Panc1 (cell line): Measurements from ENCODE around the gene NUDT17.
"Not testable (repeated sequence)": the region's sequence is repeated elsewhere in the genome, so short reads cannot be mapped to it uniquely, and the experiment has no call there.

Source experiments
- SIN3A ChIP-seq: IDR thresholded peaks from 2 replicates; pipeline ENCODE4 v1.6.1; 2012; ENCODE audit warnings: low read depth, mild to moderate bottlenecking, low read length, moderate library complexity, borderline replicate concordance; ENCODE audit not compliant: insufficient read depth
- TCF7L2 ChIP-seq: IDR thresholded peaks from 2 replicates; pipeline ENCODE4 v1.6.1; 2011; ENCODE audit warnings: mild to moderate bottlenecking, low read depth, low read length, inconsistent platforms
- TF ChIP-seq, protein P1 (sequence below): fragments of 450-650 bp; IDR thresholded peaks from 2 replicates; pipeline ENCODE4 v1.5.1; 2017; ENCODE audit warnings: mild to moderate bottlenecking

GRCh38 chr1:145822779-145823331 lies 22.6 kb upstream of the NUDT17 start:
- TF ChIP-seq SIN3A, TCF7L2: not testable (repeated sequence)
- TF ChIP-seq, protein P1, sequence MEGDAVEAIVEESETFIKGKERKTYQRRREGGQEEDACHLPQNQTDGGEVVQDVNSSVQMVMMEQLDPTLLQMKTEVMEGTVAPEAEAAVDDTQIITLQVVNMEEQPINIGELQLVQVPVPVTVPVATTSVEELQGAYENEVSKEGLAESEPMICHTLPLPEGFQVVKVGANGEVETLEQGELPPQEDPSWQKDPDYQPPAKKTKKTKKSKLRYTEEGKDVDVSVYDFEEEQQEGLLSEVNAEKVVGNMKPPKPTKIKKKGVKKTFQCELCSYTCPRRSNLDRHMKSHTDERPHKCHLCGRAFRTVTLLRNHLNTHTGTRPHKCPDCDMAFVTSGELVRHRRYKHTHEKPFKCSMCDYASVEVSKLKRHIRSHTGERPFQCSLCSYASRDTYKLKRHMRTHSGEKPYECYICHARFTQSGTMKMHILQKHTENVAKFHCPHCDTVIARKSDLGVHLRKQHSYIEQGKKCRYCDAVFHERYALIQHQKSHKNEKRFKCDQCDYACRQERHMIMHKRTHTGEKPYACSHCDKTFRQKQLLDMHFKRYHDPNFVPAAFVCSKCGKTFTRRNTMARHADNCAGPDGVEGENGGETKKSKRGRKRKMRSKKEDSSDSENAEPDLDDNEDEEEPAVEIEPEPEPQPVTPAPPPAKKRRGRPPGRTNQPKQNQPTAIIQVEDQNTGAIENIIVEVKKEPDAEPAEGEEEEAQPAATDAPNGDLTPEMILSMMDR: not testable (repeated sequence)
